Psoas muscle (tissue), 8 donors: ENCODE results near the gene BSN. TPM values are rescaled to one million over a fixed set of nuclear protein-coding genes. Genes with fewer than 3 reads are reported as not detected.

ENCODE experiments used
- ATAC-seq, 4 donors: fragments of 200-7000 bp; cut with Tn5 transposase; one replicate each; pipeline ENCODE4 v1.9.1; 2020; ENCODE audit warnings: moderate library complexity in 3 of 4, mild to moderate bottlenecking in 2 of 4
- DNase-seq, 2 donors: peaks; one replicate each; pipeline ENCODE4 v3.0.0-alpha.2; 2020
- H3K27ac ChIP-seq: fragments of 200-600 bp; one replicate; pipeline ENCODE4 v1.8.0; 2022
- H3K27me3 ChIP-seq, 3 donors: fragments of 200-600 bp in 1 of 3; one replicate each; pipeline versions ENCODE4 v1.6.1 to v1.8.0; 2013 to 2022; ENCODE audit warnings: low read length in 2 of 3, mild to moderate bottlenecking in 2 of 3, moderate library complexity in 1 of 3; ENCODE audit not compliant: insufficient read depth in 3 of 3
- H3K36me3 ChIP-seq, 2 donors: fragments of 200-600 bp in 1 of 2; one replicate each; pipeline versions ENCODE4 v1.6.1 to v1.8.0; 2013 to 2022; ENCODE audit warnings: low read depth in 1 of 2, mild to moderate bottlenecking in 1 of 2, moderate library complexity in 1 of 2; ENCODE audit not compliant: insufficient read depth in 1 of 2
- H3K4me1 ChIP-seq: fragments of 200-600 bp; one replicate; pipeline ENCODE4 v1.8.0; 2022
- H3K4me3 ChIP-seq: fragments of 200-600 bp; one replicate; pipeline ENCODE4 v1.8.0; 2022; ENCODE audit warnings: mild to moderate bottlenecking
- H3K9me3 ChIP-seq: fragments of 200-600 bp; one replicate; pipeline ENCODE4 v1.8.0; 2022
- WGBS, 3 donors: extraction: QIAGEN DNeasy Blood & Tissue Kit; methylation state at CpG; one replicate each; pipeline versions ENCODE4 v1.1.6 to v1.1.7; 2013; 5-methylcytosine and 5-hydroxymethylcytosine counted together
- intact Hi-C, 2 donors: fragments of 100-400 bp; cut with DNase I; formaldehyde crosslinking; loops; one replicate each; pipeline versions ENCODE4 v1.11.0 to v1.14.2; 2022
- polyA plus RNA-seq, 3 donors: library from polyadenylated mRNA; stranded (reverse); fragments of 200-250 nt; gene quantifications; one replicate each; pipeline ENCODE4 v1.2.3, GENCODE V29; 2013
- total RNA-seq, 4 donors: library from RNA; stranded (reverse); fragmentation: NEBNext Ultra II Directional in 2 of 4; extraction: Animal tissue kit (Norgen Biotek cat#: 25700) in 2 of 4; gene quantifications; one replicate each; pipeline versions ENCODE4 v1.2.1 to v1.2.4, GENCODE V29; 2021 to 2023
- TF ChIP-seq, protein P1 (sequence below): fragments of 200-600 bp; IDR thresholded peaks from one replicate; pipeline ENCODE4 v1.8.0; 2022; ENCODE audit warnings: antibody characterized with exemption
- donor health status: healthy with polysubstance abuse.
- donor health status: DM: no; HTN: no; CAD: no; lungs with moderate emphysema.
- donor health status: Bipolar disorder and iron deficiency.
- donor health status: healthy.
- donor health status: DM: yes; HTN: yes; CAD: no.
- donor health status: DM: no; HTN: no; CAD: no.
- donor health status: DM: no; HTN: no; CAD: no.
- donor health status: DM: yes; HTN: yes; CAD: no.

Gene BSN
- total and polyA plus RNA-seq, 7 donors, result 0.08 to 0.95 (median 0.22) TPM

GRCh38 chr3:49609815-49610214 is 55.5 kb downstream of the BSN start:
- no peak overlapping the region for H3K27ac ChIP-seq
- TF ChIP-seq, protein P1, sequence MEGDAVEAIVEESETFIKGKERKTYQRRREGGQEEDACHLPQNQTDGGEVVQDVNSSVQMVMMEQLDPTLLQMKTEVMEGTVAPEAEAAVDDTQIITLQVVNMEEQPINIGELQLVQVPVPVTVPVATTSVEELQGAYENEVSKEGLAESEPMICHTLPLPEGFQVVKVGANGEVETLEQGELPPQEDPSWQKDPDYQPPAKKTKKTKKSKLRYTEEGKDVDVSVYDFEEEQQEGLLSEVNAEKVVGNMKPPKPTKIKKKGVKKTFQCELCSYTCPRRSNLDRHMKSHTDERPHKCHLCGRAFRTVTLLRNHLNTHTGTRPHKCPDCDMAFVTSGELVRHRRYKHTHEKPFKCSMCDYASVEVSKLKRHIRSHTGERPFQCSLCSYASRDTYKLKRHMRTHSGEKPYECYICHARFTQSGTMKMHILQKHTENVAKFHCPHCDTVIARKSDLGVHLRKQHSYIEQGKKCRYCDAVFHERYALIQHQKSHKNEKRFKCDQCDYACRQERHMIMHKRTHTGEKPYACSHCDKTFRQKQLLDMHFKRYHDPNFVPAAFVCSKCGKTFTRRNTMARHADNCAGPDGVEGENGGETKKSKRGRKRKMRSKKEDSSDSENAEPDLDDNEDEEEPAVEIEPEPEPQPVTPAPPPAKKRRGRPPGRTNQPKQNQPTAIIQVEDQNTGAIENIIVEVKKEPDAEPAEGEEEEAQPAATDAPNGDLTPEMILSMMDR, result no peak
- no peak for DNase-seq
- intact Hi-C loops, result no loop called here
- no peak for ATAC-seq
- H3K9me3 ChIP-seq, result no peaks in the 10 kb centered on the region
- H3K4me1 ChIP-seq, result no peaks in the 10 kb centered on the region
- H3K4me3 ChIP-seq, result no peak overlapping the region
- 61 to 77% (median 69%) methylated on average over 6 of the region's 6 CpGs for WGBS, 3 donors
- H3K36me3 ChIP-seq, result no peaks in the 10 kb centered on the region
- H3K27me3 ChIP-seq, result no peaks in the 10 kb centered on the region

- no peak overlapping the region for H3K27ac ChIP-seq
- no peak overlapping the region for H3K4me3 ChIP-seq
- H3K27me3 ChIP-seq, result no peaks in the 10 kb centered on the region
- H3K9me3 ChIP-seq, result no peaks in the 10 kb centered on the region
- ATAC-seq (no peak), DNase-seq (no peak)
- no peaks in the 10 kb centered on the region for H3K36me3 ChIP-seq
- H3K4me1 ChIP-seq, result no peaks in the 10 kb centered on the region
- TF ChIP-seq, protein P1, result no peak
- intact Hi-C loops, result no loop called here
These were observed 56.5 kb downstream of the BSN start for GRCh38 chr3:49610666-49611280.

- intact Hi-C loops, result no loop called here
- DNase-seq (no peak), ATAC-seq (no peak)
- no peaks in the 10 kb centered on the region for H3K4me1 ChIP-seq
- no peaks in the 10 kb centered on the region for H3K36me3 ChIP-seq
- H3K27ac ChIP-seq, result no peak overlapping the region
- no peak overlapping the region for H3K4me3 ChIP-seq
- no peaks in the 10 kb centered on the region for H3K9me3 ChIP-seq
- 65 to 89% (median 86%) methylated on average over 6 of the region's 6 CpGs for WGBS, 3 donors
- no peaks in the 10 kb centered on the region for H3K27me3 ChIP-seq
- TF ChIP-seq, protein P1, result no peak
These were observed 57.0 kb downstream of the BSN start for GRCh38 chr3:49611291-49611690.

DNA sequence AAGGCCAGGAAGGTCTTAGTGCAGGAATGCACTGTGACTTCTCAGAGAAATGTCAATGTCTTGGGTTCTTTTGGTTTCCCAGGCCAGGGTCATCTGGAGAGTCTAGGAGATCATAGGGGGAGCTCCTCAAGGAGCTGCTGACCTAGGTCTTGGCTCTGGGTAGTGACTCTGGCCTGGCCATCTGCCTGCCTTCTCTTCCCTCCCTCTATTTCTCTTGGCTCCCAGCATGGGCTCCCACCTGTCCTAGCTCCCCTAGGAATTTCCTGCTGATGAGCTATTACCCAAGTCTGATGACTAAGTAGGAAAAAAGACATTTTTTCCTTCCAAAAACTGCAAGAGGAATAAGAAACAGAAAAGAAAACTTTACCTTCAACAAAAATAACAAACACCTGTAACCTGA is 57.4 kb downstream of the BSN start:
- Histone ChIP-seq H3K4me3 (no peak overlapping the region), H3K27ac (no peak overlapping the region), H3K9me3 (no peaks in the 10 kb centered on the region), H3K4me1 (no peaks in the 10 kb centered on the region), H3K27me3 (no peaks in the 10 kb centered on the region), H3K36me3 (no peaks in the 10 kb centered on the region)
- intact Hi-C loops, result no loop called here
- ATAC-seq, result no peak
- DNase-seq, result no peak
- TF ChIP-seq, protein P1, result no peak

DNA sequence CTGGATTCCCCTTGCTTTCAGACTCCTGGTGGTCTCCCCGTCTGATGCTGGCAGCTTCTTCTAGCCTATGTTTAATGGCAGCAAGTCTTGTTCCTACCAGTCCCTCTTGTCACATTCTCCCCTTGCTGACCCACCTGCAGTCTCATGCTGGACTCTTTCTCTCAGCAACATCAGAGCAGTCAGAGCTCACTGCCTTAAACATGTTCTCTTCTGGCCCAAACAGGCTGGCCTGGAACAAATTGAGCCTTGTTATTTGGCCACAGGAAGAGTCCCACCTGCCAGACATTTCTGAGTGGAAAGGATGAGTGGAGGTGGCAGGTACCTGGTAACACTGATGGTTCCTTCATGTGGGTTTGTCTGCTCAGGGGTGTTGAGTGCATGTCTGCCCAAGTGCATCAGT is 60.7 kb downstream of the BSN start:
- H3K27ac ChIP-seq, result no peak overlapping the region
- no peak overlapping the region for H3K4me3 ChIP-seq
- 72 to 82% (median 76%) methylated on average over 1 of the region's 1 CpG for WGBS, 3 donors
- H3K9me3 ChIP-seq, result no peaks in the 10 kb centered on the region
- no peaks in the 10 kb centered on the region for H3K36me3 ChIP-seq
- TF ChIP-seq, protein P1, result no peak
- H3K4me1 ChIP-seq, result no peaks in the 10 kb centered on the region
- no peaks in the 10 kb centered on the region for H3K27me3 ChIP-seq
- intact Hi-C loops, result no loop called here
- ATAC-seq (no peak), DNase-seq (no peak)
